ENCODE results near the gene CHD9. TPM values are rescaled to one million over a fixed set of nuclear protein-coding genes. Genes with fewer than 3 reads are reported as not detected.

The CHD9 gene
- total RNA-seq, 1 donor from 2014 or later: 119 TPM

GRCh38 chr16:53094013-53094630 lies 39.3 kb downstream of the CHD9 start:
- H3K36me3 Mint-ChIP-seq: peaks cover 5% of the 10 kb centered on the region
- no peak overlapping the region for H3K4me3 Mint-ChIP-seq
- H3K4me1 Mint-ChIP-seq: peaks cover 34% of the 10 kb centered on the region
- no peaks in the 10 kb centered on the region for H3K9me3 Mint-ChIP-seq
- TF ChIP-seq CTCF (IDR thresholded peaks at IDR 0.05; ENCODE audit: unreplicated experiment): no peak
- no peaks in the 10 kb centered on the region for H3K27me3 Mint-ChIP-seq (ENCODE audit: low read depth)
- DNase-seq (ENCODE audit: low spot score in 2 of 2, unreplicated experiment in 2 of 2): no peak
- peak overlapping the region; percentile 25 for H3K27ac Mint-ChIP-seq

- peaks cover 3% of the 10 kb centered on the region for H3K36me3 Mint-ChIP-seq
- H3K4me3 Mint-ChIP-seq: no peak overlapping the region
- H3K27me3 Mint-ChIP-seq (ENCODE audit: low read depth): no peaks in the 10 kb centered on the region
- H3K4me1 Mint-ChIP-seq: peaks cover 28% of the 10 kb centered on the region
- no peak for DNase-seq (ENCODE audit: low spot score in 2 of 2, unreplicated experiment in 2 of 2)
- no peaks in the 10 kb centered on the region for H3K9me3 Mint-ChIP-seq
- no peak for TF ChIP-seq CTCF (IDR thresholded peaks at IDR 0.05; ENCODE audit: unreplicated experiment)
- peak overlapping the region; percentile 18 for H3K27ac Mint-ChIP-seq
Observed at GRCh38 chr16:53097190-53097589, 42.4 kb downstream of the CHD9 start.

GRCh38 chr16:53098526-53099317 lies 43.9 kb downstream of the CHD9 start:
- peak overlapping the region; percentile 99 for H3K27ac Mint-ChIP-seq
- peak in 1 of 2 experiments; percentile 54 for DNase-seq (ENCODE audit: low spot score in 2 of 2, unreplicated experiment in 2 of 2)
- no peaks in the 10 kb centered on the region for H3K9me3 Mint-ChIP-seq
- H3K36me3 Mint-ChIP-seq: peaks cover 3% of the 10 kb centered on the region
- peaks cover 27% of the 10 kb centered on the region for H3K4me1 Mint-ChIP-seq
- TF ChIP-seq CTCF (IDR thresholded peaks at IDR 0.05; ENCODE audit: unreplicated experiment): no peak
- peak overlapping the region; percentile 65 for H3K4me3 Mint-ChIP-seq
- no peaks in the 10 kb centered on the region for H3K27me3 Mint-ChIP-seq (ENCODE audit: low read depth)

GRCh38 chr16:53099318-53100130 lies 44.7 kb downstream of the CHD9 start:
- peaks cover 3% of the 10 kb centered on the region for H3K36me3 Mint-ChIP-seq
- peak overlapping the region; percentile 65 for H3K4me3 Mint-ChIP-seq
- no peak for TF ChIP-seq CTCF (IDR thresholded peaks at IDR 0.05; ENCODE audit: unreplicated experiment)
- no peaks in the 10 kb centered on the region for H3K27me3 Mint-ChIP-seq (ENCODE audit: low read depth)
- DNase-seq (ENCODE audit: low spot score in 2 of 2, unreplicated experiment in 2 of 2): peak; percentile 39 to 69
- no peaks in the 10 kb centered on the region for H3K9me3 Mint-ChIP-seq
- H3K27ac Mint-ChIP-seq: peak overlapping the region; percentile 99
- H3K4me1 Mint-ChIP-seq: peaks cover 32% of the 10 kb centered on the region

GRCh38 chr16:53100131-53100748 lies 45.4 kb downstream of the CHD9 start:
- H3K4me1 Mint-ChIP-seq: peaks cover 32% of the 10 kb centered on the region
- H3K27me3 Mint-ChIP-seq (ENCODE audit: low read depth): no peaks in the 10 kb centered on the region
- no peak for DNase-seq (ENCODE audit: low spot score in 2 of 2, unreplicated experiment in 2 of 2)
- H3K36me3 Mint-ChIP-seq: no peaks in the 10 kb centered on the region
- peak overlapping the region; percentile 99 for H3K27ac Mint-ChIP-seq
- no peaks in the 10 kb centered on the region for H3K9me3 Mint-ChIP-seq
- no peak for TF ChIP-seq CTCF (IDR thresholded peaks at IDR 0.05; ENCODE audit: unreplicated experiment)
- peak overlapping the region; percentile 65 for H3K4me3 Mint-ChIP-seq

Data from mesothelial cell of epicardium (in vitro differentiated cells).